H1 (cell line): ENCODE measurements around the gene MPV17L. TPM values are rescaled to one million over a fixed set of nuclear protein-coding genes. Genes with fewer than 3 reads are reported as not detected.
"Not testable (repeated sequence)": the region's sequence is repeated elsewhere in the genome, so short reads cannot be mapped to it uniquely, and the experiment has no call there.

ENCODE experiments used
- CTCF ChIA-PET: fragments of 300-600 bp; sonication (Branson Sonifier 250); formaldehyde crosslinking; loops from one replicate; lab custom pipeline; 2021; ENCODE audit not compliant: partially characterized antibody; lab: Charles Lee
- POLR2A ChIA-PET: fragments of 300-600 bp; sonication (Branson Sonifier 250); formaldehyde crosslinking; loops from one replicate; lab custom pipeline; 2021; ENCODE audit warnings: inconsistent platforms; ENCODE audit not compliant: partially characterized antibody; lab: Charles Lee
- DNase-seq, 2 experiments: peaks; one replicate each; pipeline versions ENCODE4 v3.0.0 to v3.0.0-alpha.2; 2010 to 2022; ENCODE audit warnings: low spot score in 2 of 2, low read depth in 1 of 2, mixed read lengths in 1 of 2
- FAIRE-seq: peaks from 2 replicates; lab custom pipeline; 2011; peaks lifted over from hg19 to GRCh38; lab: Jason Lieb, UNC
- H2AFZ ChIP-seq: 2 replicates; pipeline ENCODE4 v1.8.1; 2012; ENCODE audit warnings: low read length, inconsistent platforms
- H2AK5ac ChIP-seq: 2 replicates; pipeline ENCODE4 v1.6.1; 2013; ENCODE audit warnings: low read depth, low read length
- H2BK120ac ChIP-seq: replicated peaks from 2 replicates; pipeline ENCODE3; 2013; ENCODE audit warnings: low read depth, low read length, inconsistent platforms
- H2BK12ac ChIP-seq: 2 replicates; pipeline ENCODE4 v1.6.1; 2013; ENCODE audit warnings: low read depth, low read length
- H2BK15ac ChIP-seq: 2 replicates; pipeline ENCODE4 v1.6.1; 2013; ENCODE audit warnings: low read length
- H2BK20ac ChIP-seq: 2 replicates; pipeline ENCODE4 v1.6.1; 2013; ENCODE audit warnings: low read length
- H2BK5ac ChIP-seq: 2 replicates; pipeline ENCODE4 v1.6.1; 2013; ENCODE audit warnings: low read depth, low read length
- H3K14ac ChIP-seq: 2 replicates; pipeline ENCODE4 v1.6.1; 2013; ENCODE audit warnings: inconsistent platforms; ENCODE audit not compliant: insufficient read length
- H3K18ac ChIP-seq: 2 replicates; pipeline ENCODE4 v1.6.1; 2013; ENCODE audit warnings: low read length; ENCODE audit errors: extremely low read depth
- H3K23ac ChIP-seq: 2 replicates; pipeline ENCODE4 v1.6.1; 2013; ENCODE audit warnings: inconsistent platforms; ENCODE audit not compliant: insufficient read length
- H3K23me2 ChIP-seq: 2 replicates; pipeline ENCODE4 v1.6.1; 2013; ENCODE audit warnings: low read depth, low read length
- H3K27ac ChIP-seq: 2 replicates; pipeline ENCODE4 v1.6.1; 2011; ENCODE audit warnings: low read depth, low read length, inconsistent platforms
- H3K27me3 ChIP-seq, 4 experiments: replicated peaks in 1 of 4; 1 replicate in 1 of 4; 2 replicates in 3 of 4; pipeline versions ENCODE4 v1.6.1 to v1.8.1; 2011 to 2013; ENCODE audit warnings: low read length in 3 of 4, mild to moderate bottlenecking in 3 of 4, inconsistent platforms in 2 of 4, mixed read lengths in 2 of 4, moderate library complexity in 1 of 4; ENCODE audit not compliant: control insufficient read depth in 3 of 4, insufficient read depth in 3 of 4; ENCODE audit errors: extremely low read depth in 1 of 4
- H3K36me3 ChIP-seq, 4 experiments: 2 replicates each; pipeline versions ENCODE4 v1.6.1 to v1.8.1; 2011 to 2013; ENCODE audit warnings: mild to moderate bottlenecking in 4 of 4, low read length in 3 of 4, moderate library complexity in 2 of 4, control low read depth in 1 of 4, inconsistent platforms in 1 of 4; ENCODE audit not compliant: insufficient read depth in 4 of 4, control insufficient read depth in 2 of 4
- H3K4ac ChIP-seq: replicated peaks from 2 replicates; pipeline ENCODE3; 2013; ENCODE audit warnings: low read length, low read depth, mixed read lengths, inconsistent platforms; ENCODE audit not compliant: insufficient read length
- H3K4me1 ChIP-seq, 4 experiments: replicated peaks in 1 of 4; 1 replicate in 1 of 4; 2 replicates in 3 of 4; pipeline versions ENCODE4 v1.6.1 to v1.8.1; 2011 to 2013; ENCODE audit warnings: low read length in 3 of 4, inconsistent platforms in 2 of 4, mixed read lengths in 1 of 4; ENCODE audit not compliant: insufficient read depth in 4 of 4, control insufficient read depth in 3 of 4
- H3K4me2 ChIP-seq, 2 experiments: 2 replicates each; pipeline versions ENCODE4 v1.6.1 to v1.8.1; 2011 to 2013; ENCODE audit warnings: low read depth in 2 of 2, low read length in 2 of 2, control low read depth in 1 of 2, inconsistent platforms in 1 of 2, mild to moderate bottlenecking in 1 of 2; ENCODE audit not compliant: insufficient read depth in 1 of 2
- H3K4me3 ChIP-seq, 4 experiments: fragments of 200-600, 300-600 bp in 1 of 4; sonication (generic), shearing (Covaris generic), sonication (Bioruptor Twin) in 1 of 4; 2 replicates each; pipeline versions ENCODE4 v1.5.1 to v1.8.1; 2011 to 2016; ENCODE audit warnings: low read length in 4 of 4, low read depth in 3 of 4, control low read depth in 2 of 4, inconsistent platforms in 2 of 4, mild to moderate bottlenecking in 2 of 4, mixed read lengths in 1 of 4, moderate library complexity in 1 of 4; ENCODE audit not compliant: insufficient read depth in 2 of 4; ENCODE audit errors: extremely low read depth in 1 of 4
- H3K56ac ChIP-seq: replicated peaks from 2 replicates; pipeline ENCODE3; 2013; ENCODE audit warnings: low read depth, mild to moderate bottlenecking, mixed read lengths, low read length, inconsistent platforms; ENCODE audit not compliant: insufficient read length
- H3K79me1 ChIP-seq: 2 replicates; pipeline ENCODE4 v1.6.1; 2013; ENCODE audit warnings: low read depth, low read length, control low read depth
- H3K79me2 ChIP-seq, 2 experiments: 2 replicates each; pipeline versions ENCODE4 v1.6.1 to v1.8.1; 2012 to 2013; ENCODE audit warnings: low read length in 2 of 2, mild to moderate bottlenecking in 2 of 2, inconsistent platforms in 1 of 2; ENCODE audit not compliant: insufficient read depth in 2 of 2, control insufficient read depth in 1 of 2
- H3K9ac ChIP-seq, 4 experiments: replicated peaks in 1 of 4; 1 replicate in 1 of 4; 2 replicates in 3 of 4; pipeline versions ENCODE4 v1.6.1 to v1.8.1; 2011 to 2013; ENCODE audit warnings: low read depth in 3 of 4, low read length in 3 of 4, control low read depth in 2 of 4, mild to moderate bottlenecking in 2 of 4, moderate library complexity in 2 of 4, inconsistent platforms in 1 of 4; ENCODE audit errors: extremely low read depth in 1 of 4
- H3K9me3 ChIP-seq, 2 experiments: 2 replicates each; pipeline versions ENCODE4 v1.6.1 to v1.8.1; 2012 to 2013; ENCODE audit warnings: mild to moderate bottlenecking in 2 of 2, moderate library complexity in 2 of 2, control low read depth in 1 of 2, inconsistent platforms in 1 of 2, low read depth in 1 of 2, low read length in 1 of 2, mixed read lengths in 1 of 2; ENCODE audit not compliant: insufficient read depth in 2 of 2
- H4K20me1 ChIP-seq, 2 experiments: replicated peaks in 1 of 2; 2 replicates each; pipeline versions ENCODE3 to v1.8.1; 2011 to 2013; ENCODE audit warnings: inconsistent platforms in 2 of 2, low read length in 2 of 2, mild to moderate bottlenecking in 1 of 2; ENCODE audit not compliant: insufficient read depth in 2 of 2, control insufficient read depth in 1 of 2
- H4K5ac ChIP-seq: 2 replicates; pipeline ENCODE4 v1.6.1; 2013; ENCODE audit warnings: low read length, low read depth, mixed read lengths, inconsistent platforms; ENCODE audit not compliant: insufficient read length
- H4K8ac ChIP-seq: 2 replicates; pipeline ENCODE4 v1.8.0; 2013; ENCODE audit warnings: mild to moderate bottlenecking, moderate library complexity, low read length, inconsistent platforms; ENCODE audit not compliant: insufficient read depth; ENCODE audit errors: extremely low read depth
- H4K91ac ChIP-seq: replicated peaks from 2 replicates; pipeline ENCODE3; 2013; ENCODE audit warnings: low read length, mixed read lengths, inconsistent platforms; ENCODE audit not compliant: insufficient read length
- WGBS, 2 experiments: shearing (Covaris generic) in 1 of 2; methylation state at CpG; one replicate each; pipeline versions ENCODE4 v1.1.6 to v1.1.7; 2013 to 2015; ENCODE audit warnings: low lambda C conversion rate in 2 of 2, mixed read lengths in 2 of 2, inconsistent platforms in 1 of 2, low coverage in 1 of 2, missing lambda C conversion rate in 1 of 2; ENCODE audit not compliant: insufficient replicate concordance in 2 of 2, insufficient coverage in 1 of 2, insufficient read length in 1 of 2; ENCODE audit errors: extremely low coverage in 1 of 2, missing lambda C conversion rate in 1 of 2; 5-methylcytosine and 5-hydroxymethylcytosine counted together
- polyA plus RNA-seq, 7 experiments: library from polyadenylated mRNA; depleted of rRNA in 3 of 7; stranded (reverse) in 5 of 7; unstranded in 2 of 7; fragments of >200 nt in 5 of 7; fragments of 200-250 nt in 2 of 7; gene quantifications; 1 replicate in 5 of 7; 2 replicates in 1 of 7; 4 replicates in 1 of 7; pipeline versions ENCODE4 v1.2.1 to v1.2.3, GENCODE V29; 2011 to 2013; ENCODE audit warnings: missing spikeins in 2 of 7, mixed read lengths in 2 of 7
- total RNA-seq: library from RNA; stranded (reverse); fragmentation: NEBNext Ultra II Directional; extraction: Animal tissue kit (Norgen Biotek cat#: 25700); gene quantifications from 2 replicates; pipeline ENCODE4 v1.2.1, GENCODE V29; 2021

The MPV17L gene
- total and polyA plus RNA-seq, 2 of the 8 experiments (the other 6 are each of a cell fraction or from before 2014, with no cell fraction given) = 6.7 to 8.2 TPM

DNA sequence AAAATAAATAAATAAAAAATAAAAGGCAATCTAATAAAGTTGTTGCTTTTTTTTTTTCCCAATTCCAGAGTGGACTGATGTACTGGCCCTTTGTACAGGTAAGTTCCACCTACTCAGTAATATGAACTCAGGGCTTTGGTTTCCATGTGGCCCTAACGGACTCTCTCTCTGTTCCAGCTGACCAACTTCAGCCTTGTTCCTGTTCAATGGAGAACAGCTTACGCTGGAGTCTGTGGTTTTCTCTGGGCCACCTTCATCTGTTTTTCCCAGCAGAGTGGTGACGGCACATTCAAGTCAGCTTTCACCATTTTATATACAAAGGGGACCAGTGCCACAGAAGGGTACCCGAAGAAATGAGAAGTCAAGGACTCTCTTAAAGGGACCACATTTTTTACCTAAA, 12.2 kb downstream of the MPV17L start:
- H2BK120ac ChIP-seq, H4K5ac ChIP-seq, H3K18ac ChIP-seq, H2BK5ac ChIP-seq, H3K27me3 ChIP-seq, H3K56ac ChIP-seq, H3K4me3 ChIP-seq, H2BK12ac ChIP-seq, H3K9ac ChIP-seq, H3K79me1 ChIP-seq, H2AFZ ChIP-seq, H2BK15ac ChIP-seq, H3K27ac ChIP-seq, H3K14ac ChIP-seq, H3K23me2 ChIP-seq, H3K4me1 ChIP-seq, H4K91ac ChIP-seq, H3K36me3 ChIP-seq, DNase-seq, POLR2A ChIA-PET, CTCF ChIA-PET, H3K23ac ChIP-seq, H3K79me2 ChIP-seq, H3K9me3 ChIP-seq, H2AK5ac ChIP-seq, H3K4ac ChIP-seq, H4K8ac ChIP-seq, H3K4me2 ChIP-seq, H2BK20ac ChIP-seq, FAIRE-seq, H4K20me1 ChIP-seq: not testable (repeated sequence)
- WGBS, 2 experiments = 89% methylated on average over 4 of the region's 4 CpGs; no CpG with 5 or more reads in 1 of the 2 experiments

DNA sequence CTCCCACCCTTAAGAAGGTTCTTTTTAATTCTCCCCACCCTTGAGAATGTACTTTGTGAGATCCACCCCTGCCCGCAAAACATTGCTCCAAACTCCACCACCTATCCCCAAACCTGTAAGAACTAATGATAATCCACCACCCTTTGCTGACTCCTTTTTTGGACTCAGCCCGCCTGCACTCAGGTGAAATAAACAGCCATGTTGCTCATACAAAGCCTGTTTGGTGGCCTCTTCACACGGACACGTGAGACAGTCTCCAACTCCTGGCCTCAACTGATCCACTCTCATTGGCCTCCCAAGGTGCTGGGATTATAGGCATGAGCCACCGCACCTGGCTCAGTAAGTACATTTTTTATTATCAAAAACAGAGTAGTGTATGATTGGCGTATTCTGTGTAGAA, 13.9 kb downstream of the MPV17L start:
- H3K18ac ChIP-seq, POLR2A ChIA-PET, H3K27me3 ChIP-seq, H2BK120ac ChIP-seq, H2BK15ac ChIP-seq, H3K79me2 ChIP-seq, FAIRE-seq, H2AK5ac ChIP-seq, H2BK20ac ChIP-seq, CTCF ChIA-PET, H3K27ac ChIP-seq, H3K56ac ChIP-seq, H3K4ac ChIP-seq, H3K9ac ChIP-seq, H4K5ac ChIP-seq, H2AFZ ChIP-seq, H3K36me3 ChIP-seq, H2BK12ac ChIP-seq, H3K79me1 ChIP-seq, DNase-seq, H2BK5ac ChIP-seq, H3K4me1 ChIP-seq, H3K9me3 ChIP-seq, H3K4me3 ChIP-seq, H3K14ac ChIP-seq, H3K4me2 ChIP-seq, H3K23me2 ChIP-seq, H4K20me1 ChIP-seq, H3K23ac ChIP-seq, H4K91ac ChIP-seq, H4K8ac ChIP-seq: not testable (repeated sequence)
- 86% methylated on average over 6 of the region's 6 CpGs; no CpG with 5 or more reads in 1 of the 2 experiments for WGBS, 2 experiments
